ENCODE measurements around the gene CCDC187. TPM values are rescaled to one million over a fixed set of nuclear protein-coding genes. Genes with fewer than 3 reads are reported as not detected.

Gene CCDC187
- total RNA-seq, 2 experiments from 2014 or later, result not detected

DNA sequence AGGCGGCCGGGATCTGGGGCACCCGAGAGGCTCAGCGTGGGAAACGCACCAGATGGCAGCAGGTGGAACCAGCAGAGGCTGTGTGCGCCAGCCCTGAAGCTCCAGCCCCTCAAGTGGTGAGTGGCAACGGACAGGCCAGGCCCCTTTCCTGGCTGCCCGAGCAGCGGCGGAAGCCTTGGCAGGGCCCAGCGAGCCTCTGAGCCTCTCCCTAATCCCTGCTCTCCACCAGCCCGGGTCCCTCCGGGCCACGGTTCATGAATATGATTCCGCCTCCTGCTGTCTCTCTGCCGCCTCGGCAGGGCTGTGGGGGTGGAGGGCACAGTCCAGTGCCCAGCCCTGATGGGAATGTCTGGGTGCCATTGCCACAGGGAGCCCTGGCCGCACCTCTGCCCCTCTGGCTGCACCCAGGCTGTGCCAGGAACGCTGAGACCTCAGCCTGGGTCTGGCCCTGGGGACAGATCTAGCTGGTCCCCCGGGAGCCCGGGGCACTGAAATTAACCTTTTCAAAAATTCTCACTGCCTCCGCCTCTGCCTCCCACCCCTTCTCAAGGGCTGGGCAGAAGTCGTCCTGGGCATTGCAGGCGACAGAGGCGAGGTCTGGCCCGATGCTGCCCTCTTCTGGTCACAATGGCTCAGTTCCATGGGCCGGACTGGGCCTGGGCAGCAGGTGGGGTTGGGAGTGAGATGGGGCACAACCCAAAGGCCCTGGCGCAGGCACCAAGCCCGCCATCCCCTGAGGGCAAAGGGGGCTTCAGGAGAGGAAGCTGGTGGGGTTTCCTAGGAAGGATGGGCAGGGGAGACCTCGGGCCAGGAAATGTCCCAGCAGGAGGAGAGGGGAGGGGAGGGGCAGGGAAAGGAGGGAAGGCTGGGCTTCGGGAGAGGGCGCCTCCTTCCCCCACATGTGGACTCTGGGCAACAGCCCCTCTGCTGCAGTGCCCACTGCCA lies 20.3 kb downstream of the CCDC187 start:
- DNase-seq, result peak; percentile 72
- ChIA-PET POLR2A (no interaction called here), CTCF (interaction anchor here (1.1 to 1.7 kb wide), 3 partner anchors 9 to 123 kb away, joined by 3 to 4 read pairs (median 4); no protein-coding TSS in a partner anchor)
- Mint-ChIP-seq H3K36me3 (ENCODE audit: low read depth) (no peaks in the 10 kb centered on the region), H3K27ac (no peak overlapping the region), H3K27me3 (no peaks in the 10 kb centered on the region), H3K4me3 (no peak overlapping the region), H3K4me1 (peaks cover 8% of the 10 kb centered on the region), H3K9me3 (no peaks in the 10 kb centered on the region)

GRCh38 chr9:136282272-136282861 lies 21.5 kb downstream of the CCDC187 start:
- Mint-ChIP-seq H3K27ac (no peak overlapping the region), H3K9me3 (no peaks in the 10 kb centered on the region), H3K4me3 (no peak overlapping the region), H3K27me3 (no peaks in the 10 kb centered on the region), H3K4me1 (peaks cover 8% of the 10 kb centered on the region), H3K36me3 (ENCODE audit: low read depth) (no peaks in the 10 kb centered on the region)
- CTCF ChIA-PET, result interaction anchor here (1.7 kb wide), 1 partner anchor 27 kb away, joined by 4 read pairs; no protein-coding TSS in a partner anchor
- POLR2A ChIA-PET, result no interaction called here
- DNase-seq, result peak; percentile 29

GRCh38 chr9:136281421-136282271 lies 22.2 kb downstream of the CCDC187 start:
- H3K27me3 Mint-ChIP-seq, result no peaks in the 10 kb centered on the region
- no peak overlapping the region for H3K4me3 Mint-ChIP-seq
- DNase-seq, result no peak
- CTCF ChIA-PET, result interaction anchor here (0.5 kb wide), 1 partner anchor 136 kb away, joined by 7 read pairs; no protein-coding TSS in a partner anchor
- H3K9me3 Mint-ChIP-seq, result no peaks in the 10 kb centered on the region
- POLR2A ChIA-PET, result no interaction called here
- H3K27ac Mint-ChIP-seq, result no peak overlapping the region
- H3K36me3 Mint-ChIP-seq (ENCODE audit: low read depth), result no peaks in the 10 kb centered on the region
- H3K4me1 Mint-ChIP-seq, result peaks cover 8% of the 10 kb centered on the region

DNA sequence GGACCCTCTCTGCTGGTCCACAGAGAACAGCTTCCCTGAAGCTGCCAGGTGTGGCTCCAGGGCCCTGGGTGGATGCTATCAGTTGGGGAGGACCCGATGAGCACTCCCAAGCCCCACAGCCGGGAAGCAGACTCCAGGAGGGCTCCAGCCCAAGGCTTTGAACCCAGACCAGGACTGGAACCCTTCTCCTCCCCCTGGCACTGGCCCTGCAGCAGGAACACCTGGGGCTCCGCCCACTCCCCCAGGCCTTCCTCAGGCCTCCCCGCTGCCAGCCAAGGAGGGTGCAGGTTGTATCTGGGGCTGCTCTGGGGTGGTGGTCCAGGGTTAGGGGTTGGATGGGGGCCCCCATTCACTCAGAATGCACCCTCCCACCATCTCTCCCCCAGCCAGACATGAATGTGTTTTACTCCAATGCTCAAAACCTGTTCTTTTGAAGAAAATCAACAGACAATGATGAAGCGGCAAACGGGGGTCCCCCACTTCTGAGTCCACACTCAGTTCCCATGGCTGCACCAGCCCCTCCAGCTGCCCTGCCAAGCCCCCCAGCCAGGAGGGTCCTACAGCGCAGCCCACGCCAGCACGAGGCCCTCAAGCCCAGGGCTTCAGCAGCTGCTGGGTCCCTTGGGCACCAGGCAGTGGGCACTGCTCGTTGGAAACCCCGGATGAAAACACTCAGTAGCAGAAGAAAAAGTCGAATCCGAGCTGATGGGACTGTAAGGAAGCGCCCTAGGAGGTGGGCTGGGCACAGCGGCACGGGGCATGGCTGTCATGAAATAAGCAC lies 23.2 kb downstream of the CCDC187 start:
- Mint-ChIP-seq H3K9me3 (no peaks in the 10 kb centered on the region), H3K4me1 (peaks cover 8% of the 10 kb centered on the region), H3K36me3 (ENCODE audit: low read depth) (no peaks in the 10 kb centered on the region), H3K27me3 (no peaks in the 10 kb centered on the region), H3K27ac (no peak overlapping the region), H3K4me3 (no peak overlapping the region)
- ChIA-PET CTCF (no interaction called here), POLR2A (no interaction called here)
- no peak for DNase-seq

DNA sequence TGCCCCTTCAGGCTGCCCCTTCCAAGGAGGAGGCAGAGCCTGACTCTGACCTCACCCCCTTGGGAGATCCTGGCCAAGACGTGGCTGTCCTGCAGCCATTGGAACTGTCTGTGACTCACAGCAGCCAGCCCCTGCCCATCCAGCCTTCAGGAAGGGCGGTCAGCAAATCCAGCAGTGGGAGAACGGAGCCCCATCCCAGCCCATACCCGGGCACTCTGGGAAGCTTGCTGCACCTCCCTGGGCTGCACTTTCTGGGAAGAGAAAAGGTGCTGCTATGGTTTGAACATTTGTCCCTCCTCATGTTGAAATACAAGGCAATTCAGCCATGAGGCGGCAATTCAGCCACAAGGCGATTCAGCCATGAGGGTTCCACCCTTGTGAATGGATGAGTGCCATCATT lies 24.4 kb downstream of the CCDC187 start:
- DNase-seq, result no peak
- Mint-ChIP-seq H3K9me3 (no peaks in the 10 kb centered on the region), H3K4me3 (no peak overlapping the region), H3K27ac (no peak overlapping the region), H3K27me3 (no peaks in the 10 kb centered on the region), H3K36me3 (ENCODE audit: low read depth) (no peaks in the 10 kb centered on the region), H3K4me1 (peaks cover 8% of the 10 kb centered on the region)
- ChIA-PET CTCF (interaction anchor here (0.5 to 1.7 kb wide), 3 partner anchors 12 to 121 kb away, joined by 3 to 5 read pairs (median 4); no protein-coding TSS in a partner anchor), POLR2A (interaction anchor here (0.5 kb wide), 1 partner anchor 145 kb away, joined by 3 read pairs; no protein-coding TSS in a partner anchor)

DNA sequence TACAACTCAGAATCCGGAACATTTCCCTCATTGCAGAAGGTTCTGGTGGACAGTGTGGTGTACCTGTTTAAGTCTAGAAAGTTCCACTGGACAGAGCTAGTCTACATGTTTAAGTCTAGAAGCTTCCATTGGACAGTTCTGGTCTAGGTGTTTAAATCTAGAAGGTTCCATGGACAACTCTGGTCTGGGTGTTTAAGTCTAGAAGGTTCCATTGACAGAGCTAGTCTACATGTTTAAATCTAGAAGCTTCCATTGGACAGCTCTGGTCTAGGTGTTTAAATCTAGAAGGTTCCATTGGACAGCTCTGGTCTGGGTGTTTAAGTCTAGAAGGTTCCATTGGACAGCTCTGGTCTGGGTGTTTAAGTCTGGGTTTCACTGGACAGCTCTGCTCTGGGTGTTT lies 25.0 kb downstream of the CCDC187 start:
- peaks cover 8% of the 10 kb centered on the region for H3K4me1 Mint-ChIP-seq
- ChIA-PET CTCF (interaction anchor here (0.5 to 1.7 kb wide), 4 partner anchors 10 to 122 kb away, joined by 3 to 5 read pairs (median 4); no protein-coding TSS in a partner anchor), POLR2A (interaction anchor here (0.5 kb wide), 1 partner anchor 145 kb away, joined by 3 read pairs; no protein-coding TSS in a partner anchor)
- no peak overlapping the region for H3K4me3 Mint-ChIP-seq
- H3K9me3 Mint-ChIP-seq, result no peaks in the 10 kb centered on the region
- H3K36me3 Mint-ChIP-seq (ENCODE audit: low read depth), result no peaks in the 10 kb centered on the region
- H3K27me3 Mint-ChIP-seq, result no peaks in the 10 kb centered on the region
- DNase-seq, result no peak
- no peak overlapping the region for H3K27ac Mint-ChIP-seq

DNA sequence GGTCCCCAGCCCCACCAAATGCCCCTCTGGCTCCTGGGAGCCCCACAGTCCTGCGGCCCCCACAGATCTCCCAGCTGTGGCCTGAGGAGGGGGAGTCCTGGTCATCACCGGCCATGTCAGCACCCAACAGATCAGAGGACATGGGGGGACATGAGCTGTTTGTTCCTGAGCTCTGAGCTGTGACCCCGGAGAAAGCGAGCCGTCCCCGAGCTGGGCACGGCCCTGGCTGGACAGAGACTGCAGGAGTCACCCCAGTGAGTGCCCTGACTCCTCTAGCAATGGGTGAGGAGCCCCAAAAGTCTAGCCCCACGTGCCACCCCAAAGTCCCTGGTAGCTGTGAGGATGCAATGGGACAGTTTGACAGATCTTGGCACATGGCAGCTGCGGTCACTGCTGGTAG lies 25.7 kb downstream of the CCDC187 start:
- Mint-ChIP-seq H3K36me3 (ENCODE audit: low read depth) (no peaks in the 10 kb centered on the region), H3K4me3 (no peak overlapping the region), H3K4me1 (peaks cover 3% of the 10 kb centered on the region), H3K27ac (no peak overlapping the region), H3K9me3 (no peaks in the 10 kb centered on the region), H3K27me3 (no peaks in the 10 kb centered on the region)
- ChIA-PET POLR2A (no interaction called here), CTCF (interaction anchor here (0.8 to 1.7 kb wide), 5 partner anchors 9 to 466 kb away, joined by 3 to 5 read pairs (median 4); no protein-coding TSS in a partner anchor)
- no peak for DNase-seq

GRCh38 chr9:136277746-136278145 lies 26.1 kb downstream of the CCDC187 start:
- ChIA-PET CTCF (interaction anchor here (0.5 to 1.7 kb wide), 5 partner anchors 9 to 466 kb away, joined by 3 to 5 read pairs (median 3); no protein-coding TSS in a partner anchor), POLR2A (no interaction called here)
- H3K4me1 Mint-ChIP-seq, result peaks cover 3% of the 10 kb centered on the region
- DNase-seq, result no peak
- H3K4me3 Mint-ChIP-seq, result no peak overlapping the region
- H3K9me3 Mint-ChIP-seq, result no peaks in the 10 kb centered on the region
- H3K27ac Mint-ChIP-seq, result no peak overlapping the region
- H3K27me3 Mint-ChIP-seq, result no peaks in the 10 kb centered on the region
- no peaks in the 10 kb centered on the region for H3K36me3 Mint-ChIP-seq (ENCODE audit: low read depth)

GRCh38 chr9:136276716-136277115 lies 27.2 kb downstream of the CCDC187 start:
- Mint-ChIP-seq H3K27me3 (peaks cover 2% of the 10 kb centered on the region), H3K27ac (no peak overlapping the region), H3K4me1 (no peaks in the 10 kb centered on the region), H3K36me3 (ENCODE audit: low read depth) (no peaks in the 10 kb centered on the region), H3K4me3 (no peak overlapping the region), H3K9me3 (no peaks in the 10 kb centered on the region)
- POLR2A ChIA-PET, result no interaction called here
- CTCF ChIA-PET, result no interaction called here
- DNase-seq, result no peak

DNA sequence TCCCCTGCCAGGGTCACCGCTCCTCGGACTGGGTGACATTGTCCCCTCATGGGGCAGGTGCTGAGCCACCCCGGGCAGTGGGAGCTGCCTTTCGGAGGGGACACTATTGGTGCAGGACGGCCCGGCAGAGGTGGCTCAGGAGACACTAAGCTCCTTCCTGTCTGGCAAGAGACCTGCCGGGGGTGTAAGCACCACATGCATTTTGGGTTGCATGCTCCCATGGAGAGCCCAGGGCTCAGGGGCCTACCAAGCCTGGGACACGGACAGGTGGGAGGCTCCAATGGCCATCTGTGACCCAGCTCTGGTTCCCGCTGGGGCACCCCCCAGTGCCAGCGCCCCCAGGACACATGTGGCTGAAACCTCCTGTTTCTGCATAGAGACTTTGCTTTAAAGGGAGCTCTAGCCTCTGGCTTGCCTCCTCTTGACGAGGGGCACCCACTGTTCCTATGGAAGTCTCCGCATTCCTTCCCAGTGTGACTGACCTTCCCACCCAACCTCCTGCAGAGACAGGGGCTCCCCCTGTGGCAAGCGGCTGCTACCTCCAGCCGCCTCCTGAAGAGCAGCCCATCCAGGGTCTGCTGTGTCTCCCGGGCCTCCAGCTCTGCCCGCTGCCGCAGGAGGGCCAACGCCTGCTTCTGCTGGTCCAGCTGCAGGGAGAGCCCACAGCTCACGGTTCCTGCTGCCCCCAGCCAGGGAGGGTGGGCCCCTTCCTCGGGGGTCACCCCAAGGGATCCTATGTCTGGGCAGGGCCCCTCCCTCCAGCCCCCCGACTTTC lies 28.1 kb downstream of the CCDC187 start:
- Mint-ChIP-seq H3K36me3 (ENCODE audit: low read depth) (no peaks in the 10 kb centered on the region), H3K9me3 (no peaks in the 10 kb centered on the region), H3K4me3 (no peak overlapping the region), H3K27ac (no peak overlapping the region), H3K4me1 (no peaks in the 10 kb centered on the region), H3K27me3 (peaks cover 3% of the 10 kb centered on the region)
- DNase-seq, result no peak
- POLR2A ChIA-PET, result no interaction called here
- CTCF ChIA-PET, result interaction anchor here (0.6 kb wide), 1 partner anchor 8 kb away, joined by 3 read pairs; no protein-coding TSS in a partner anchor
